OCI-LY7 (cell line): ENCODE results near the gene ADSS1. TPM values are rescaled to one million over a fixed set of nuclear protein-coding genes. Genes with fewer than 3 reads are reported as not detected.
A peak's percentile ranks its signal among the peaks of the same experiment; 100 is the strongest.
"Not testable (repeated sequence)": the region's sequence is repeated elsewhere in the genome, so short reads cannot be mapped to it uniquely, and the experiment has no call there.

Experiments
- BruUV-seq: library from RNA; stranded (reverse); fragments of 400-500 nt; replicated peaks from 2 replicates; lab custom pipeline; 2021; lab: Mats Ljungman, UMichigan
- CTCF ChIA-PET: fragments of 300-600 bp; sonication (Branson Sonifier 250); formaldehyde crosslinking; loops from one replicate; lab custom pipeline; 2022; ENCODE audit warnings: antibody characterized with exemption; ENCODE audit not compliant: unreplicated experiment; lab: Charles Lee
- POLR2A ChIA-PET: fragments of 300-600 bp; sonication (Branson Sonifier 250); formaldehyde crosslinking; loops from one replicate; lab custom pipeline; 2022; ENCODE audit warnings: antibody characterized with exemption; lab: Charles Lee
- DNase-seq: peaks from one replicate; pipeline ENCODE4 v3.0.0-alpha.2; 2015; ENCODE audit warnings: low spot score
- H2AFZ ChIP-seq: fragments of 200-600 bp; sonication (generic), shearing (Covaris generic); 2 replicates; pipeline ENCODE4 v1.6.1; 2014; ENCODE audit warnings: mild to moderate bottlenecking, antibody characterized with exemption, low read length, moderate library complexity
- H3K27ac ChIP-seq: fragments of 200-600 bp; sonication (generic); 2 replicates; pipeline ENCODE4 v1.5.1; 2014; ENCODE audit warnings: mixed run types, low read depth, mild to moderate bottlenecking, moderate library complexity, low read length, inconsistent platforms; ENCODE audit not compliant: poor library complexity, severe bottlenecking
- H3K36me3 ChIP-seq: fragments of 200-600 bp; sonication (generic); 2 replicates; pipeline ENCODE4 v1.6.1; 2014; ENCODE audit warnings: mild to moderate bottlenecking, antibody characterized with exemption, low read length, moderate library complexity, mixed read lengths; ENCODE audit not compliant: insufficient read depth
- H3K4me1 ChIP-seq: fragments of 200-600 bp; sonication (generic); 2 replicates; pipeline ENCODE4 v1.5.1; 2014; ENCODE audit warnings: mild to moderate bottlenecking, low read length; ENCODE audit not compliant: insufficient read depth, poor library complexity, severe bottlenecking
- H3K4me2 ChIP-seq: fragments of 200-600 bp; sonication (generic); 2 replicates; pipeline ENCODE4 v1.6.1; 2014; ENCODE audit warnings: mild to moderate bottlenecking, low read length
- H3K4me3 ChIP-seq: fragments of 200-600 bp; sonication (generic); 2 replicates; pipeline ENCODE4 v1.5.1; 2014; ENCODE audit warnings: mild to moderate bottlenecking, low read depth, low read length; ENCODE audit not compliant: poor library complexity, severe bottlenecking
- H3K79me2 ChIP-seq: fragments of 200-600 bp; sonication (generic); 2 replicates; pipeline ENCODE4 v1.6.1; 2016; ENCODE audit warnings: low read depth, mild to moderate bottlenecking, low read length, moderate library complexity, mixed read lengths; ENCODE audit not compliant: insufficient read depth
- H3K9me2 ChIP-seq: fragments of 200-600 bp; sonication (generic); 2 replicates; pipeline ENCODE4 v1.6.1; 2016; ENCODE audit warnings: mild to moderate bottlenecking, low read length, mixed read lengths; ENCODE audit not compliant: insufficient read depth
- H3K9me3 ChIP-seq: fragments of 200-600 bp; sonication (generic); 2 replicates; pipeline ENCODE4 v1.6.1; 2014; ENCODE audit warnings: mild to moderate bottlenecking, mixed run types, low read length, mixed read lengths
- H4K20me1 ChIP-seq: fragments of 200-600 bp; sonication (generic); 2 replicates; pipeline ENCODE4 v1.6.1; 2014; ENCODE audit warnings: mild to moderate bottlenecking, antibody characterized with exemption, low read length, moderate library complexity, mixed read lengths; ENCODE audit not compliant: insufficient read depth
- EZH2phosphoT487 ChIP-seq: fragments of 200-600 bp; sonication (generic); IDR thresholded peaks from 2 replicates; pipeline ENCODE4 v1.6.1; 2018; ENCODE audit warnings: low read depth, borderline replicate concordance, mild to moderate bottlenecking, mixed run types, antibody characterized with exemption, low read length, moderate library complexity, mixed read lengths
- intact Hi-C: fragments of 100-400 bp; cut with micrococcal nuclease; formaldehyde crosslinking; loops from one replicate; pipeline ENCODE4 v1.10.0; 2022; ENCODE audit not compliant: unreplicated experiment
- total RNA-seq, 2 experiments: library from RNA; depleted of rRNA in 1 of 2; stranded (reverse); fragments of >200 nt in 1 of 2; shearing (Covaris generic) in 1 of 2; gene quantifications; 2 replicates each; pipeline ENCODE4 v1.2.3, GENCODE V29; 2014 to 2022
- TF ChIP-seq, protein P1 (sequence below): fragments of 200-600 bp; sonication (generic); conservative IDR thresholded peaks from 2 replicates; pipeline ENCODE4 v1.5.1; 2014; ENCODE audit warnings: mild to moderate bottlenecking, antibody characterized with exemption, low read length, moderate library complexity, mixed read lengths

ADSS1 gene
- total RNA-seq, 2 experiments from 2014 or later: 2.8 TPM; not detected in 1

DNA sequence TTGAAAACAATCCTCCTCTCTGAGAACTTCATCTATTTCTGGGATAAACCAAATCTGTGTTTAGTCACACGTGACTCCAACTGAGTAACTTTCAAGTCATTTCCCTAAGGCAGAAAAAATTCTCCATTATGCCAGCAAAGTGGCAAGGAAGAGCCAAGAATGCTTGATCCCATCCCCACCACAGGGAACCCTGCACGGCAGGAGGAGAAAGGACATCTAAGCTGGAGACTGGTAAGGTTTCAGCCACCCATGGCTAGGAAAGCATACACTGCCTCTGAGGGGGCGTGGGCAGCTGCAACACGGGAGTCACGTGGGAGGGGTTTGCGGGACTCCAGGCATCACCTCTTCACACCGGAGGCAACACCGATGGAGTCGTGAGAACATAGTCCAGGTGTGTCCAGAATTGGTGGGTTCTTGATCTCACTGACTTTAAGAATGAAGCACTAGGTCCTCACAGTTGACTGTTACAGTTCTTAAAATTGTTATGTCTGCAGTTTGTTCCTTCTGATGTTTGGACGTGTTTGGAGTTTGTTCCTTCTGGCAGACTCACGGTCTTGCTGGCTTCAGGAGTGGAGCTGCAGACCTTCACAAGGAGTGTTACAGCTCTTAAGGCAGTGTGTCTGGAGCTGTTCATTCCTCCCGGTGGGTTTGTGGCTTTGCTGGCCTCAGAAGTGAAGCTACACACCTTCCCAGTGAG lies 26.2 kb downstream of the ADSS1 start:
- peaks cover 22% of the 10 kb centered on the region for H3K79me2 ChIP-seq
- H3K9me3 ChIP-seq: 0 out of 2 replicates have a peak, but pooled peaks cover 10% of the 10 kb centered on the region
- H4K20me1 ChIP-seq: peaks cover 14% of the 10 kb centered on the region
- peaks cover 33% of the 10 kb centered on the region for H3K4me1 ChIP-seq
- ChIA-PET POLR2A (no interaction called here), CTCF (no interaction called here)
- no peak overlapping the region for H3K4me3 ChIP-seq
- no peaks in the 10 kb centered on the region for H3K9me2 ChIP-seq
- intact Hi-C loops: loop anchor here (5.0 to 10.0 kb wide), 2 partner anchors 127 to 275 kb away; partner anchors contain the start of gene CDCA4
- peaks cover 7% of the 10 kb centered on the region; the same call in 1 of the 2 replicates for H3K36me3 ChIP-seq
- TF ChIP-seq, protein P1, sequence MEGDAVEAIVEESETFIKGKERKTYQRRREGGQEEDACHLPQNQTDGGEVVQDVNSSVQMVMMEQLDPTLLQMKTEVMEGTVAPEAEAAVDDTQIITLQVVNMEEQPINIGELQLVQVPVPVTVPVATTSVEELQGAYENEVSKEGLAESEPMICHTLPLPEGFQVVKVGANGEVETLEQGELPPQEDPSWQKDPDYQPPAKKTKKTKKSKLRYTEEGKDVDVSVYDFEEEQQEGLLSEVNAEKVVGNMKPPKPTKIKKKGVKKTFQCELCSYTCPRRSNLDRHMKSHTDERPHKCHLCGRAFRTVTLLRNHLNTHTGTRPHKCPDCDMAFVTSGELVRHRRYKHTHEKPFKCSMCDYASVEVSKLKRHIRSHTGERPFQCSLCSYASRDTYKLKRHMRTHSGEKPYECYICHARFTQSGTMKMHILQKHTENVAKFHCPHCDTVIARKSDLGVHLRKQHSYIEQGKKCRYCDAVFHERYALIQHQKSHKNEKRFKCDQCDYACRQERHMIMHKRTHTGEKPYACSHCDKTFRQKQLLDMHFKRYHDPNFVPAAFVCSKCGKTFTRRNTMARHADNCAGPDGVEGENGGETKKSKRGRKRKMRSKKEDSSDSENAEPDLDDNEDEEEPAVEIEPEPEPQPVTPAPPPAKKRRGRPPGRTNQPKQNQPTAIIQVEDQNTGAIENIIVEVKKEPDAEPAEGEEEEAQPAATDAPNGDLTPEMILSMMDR: no peak
- no peak for TF ChIP-seq EZH2phosphoT487
- DNase-seq: no peak
- H3K4me2 ChIP-seq: no peak overlapping the region
- BruUV-seq: no TSS peak
- H2AFZ ChIP-seq: no peak overlapping the region
- no peak overlapping the region for H3K27ac ChIP-seq

- H3K4me2 ChIP-seq, H2AFZ ChIP-seq, POLR2A ChIA-PET, H3K27ac ChIP-seq, H3K9me3 ChIP-seq, H3K9me2 ChIP-seq, BruUV-seq, H3K4me3 ChIP-seq: not testable (repeated sequence)
- peaks cover 38% of the 10 kb centered on the region for H3K4me1 ChIP-seq
- intact Hi-C loops: loop anchor here (5.0 to 10.0 kb wide), 2 partner anchors 127 to 274 kb away; partner anchors contain the start of gene CDCA4
- H4K20me1 ChIP-seq: peaks cover 14% of the 10 kb centered on the region
- DNase-seq: peak; percentile 29
- peaks cover 26% of the 10 kb centered on the region for H3K79me2 ChIP-seq
- peaks cover 12% of the 10 kb centered on the region for H3K36me3 ChIP-seq
- CTCF ChIA-PET: interaction anchor here (0.9 kb wide), 1 partner anchor 19 kb away, joined by 4 read pairs; no protein-coding TSS in a partner anchor
Measured at GRCh38 chr14:104750753-104751057, 26.7 kb downstream of the ADSS1 start.

DNA sequence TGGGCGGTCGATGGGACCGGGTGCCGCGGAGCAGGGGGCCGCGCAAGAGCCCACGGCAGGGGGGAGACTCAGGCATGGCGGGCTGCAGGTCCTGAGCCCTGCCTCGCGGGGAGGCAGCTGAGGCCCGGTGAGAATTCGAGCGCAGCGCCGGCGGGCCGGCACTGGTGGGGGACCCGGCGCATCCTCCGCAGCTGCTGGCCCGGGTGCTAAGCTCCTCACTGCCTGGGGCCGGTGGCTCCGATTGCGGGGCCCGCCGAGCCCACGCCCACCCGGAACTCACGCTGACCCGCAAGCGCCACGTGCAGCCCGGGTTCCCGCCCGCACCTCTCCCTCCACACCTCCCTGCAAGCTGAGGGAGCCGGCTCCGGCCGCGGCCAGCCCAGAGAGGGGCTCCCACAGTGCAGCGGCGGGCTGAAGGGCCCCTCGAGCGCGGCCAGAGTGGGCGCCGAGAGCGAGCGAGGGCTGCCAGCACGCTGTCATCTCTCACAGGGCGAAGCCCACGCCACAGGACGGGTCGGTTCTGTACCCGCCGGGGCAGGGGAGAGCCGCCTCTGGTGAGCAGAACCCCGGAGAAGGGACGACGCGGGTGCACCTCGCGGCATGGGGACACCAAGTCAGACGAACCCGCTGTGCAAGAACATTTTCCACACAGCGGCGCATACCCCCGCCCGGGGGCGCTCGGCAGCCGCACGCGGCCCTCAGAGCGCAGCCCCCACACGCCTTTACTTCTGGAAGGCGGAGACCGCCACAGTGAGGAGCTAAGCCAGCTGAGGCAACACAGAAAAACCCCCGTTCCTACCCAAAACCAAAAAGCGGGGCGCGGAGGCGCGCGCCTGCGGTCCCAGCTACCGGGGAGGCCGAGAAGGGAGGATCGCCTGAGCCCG lies 27.8 kb downstream of the ADSS1 start:
- no peaks in the 10 kb centered on the region for H3K9me2 ChIP-seq
- peaks cover 33% of the 10 kb centered on the region for H3K79me2 ChIP-seq
- H3K36me3 ChIP-seq: peaks cover 23% of the 10 kb centered on the region
- peaks cover 49% of the 10 kb centered on the region for H3K4me1 ChIP-seq
- peaks cover 14% of the 10 kb centered on the region for H4K20me1 ChIP-seq
- CTCF ChIA-PET: interaction anchor here (0.6 to 1.4 kb wide), 4 partner anchors 17 to 74 kb away, joined by 3 to 9 read pairs (median 5); no protein-coding TSS in a partner anchor
- POLR2A ChIA-PET: interaction anchor here (0.6 to 1.9 kb wide), 9 partner anchors 11 to 95 kb away, joined by 3 to 9 read pairs (median 3); no protein-coding TSS in a partner anchor
- no peak for DNase-seq
- intact Hi-C loops: loop anchor here (2.0 to 10.0 kb wide), 3 partner anchors 95 to 273 kb away; partner anchors contain the start of gene CDCA4
- 0 out of 2 replicates have a peak, but pooled peaks cover 10% of the 10 kb centered on the region for H3K9me3 ChIP-seq
- TF ChIP-seq EZH2phosphoT487: no peak
- TF ChIP-seq, protein P1: peak; percentile 59
- peak overlapping the region; percentile 91 for H3K4me3 ChIP-seq
- H3K27ac ChIP-seq: peak overlapping the region; percentile 82
- no TSS peak for BruUV-seq
- peak overlapping the region; percentile 51; the same call in 1 of the 2 replicates for H2AFZ ChIP-seq
- H3K4me2 ChIP-seq: peak overlapping the region; percentile 88
